Right renal cortex interstitium (tissue), 3 donors: ENCODE measurements around the gene CACNG5. TPM values are rescaled to one million over a fixed set of nuclear protein-coding genes. Genes with fewer than 3 reads are reported as not detected.

Source experiments
- DNase-seq, 3 donors: peaks; one replicate each; pipeline ENCODE4 v3.0.0-alpha.2; 2013; ENCODE audit warnings: low read depth in 3 of 3, low spot score in 2 of 3
- polyA plus RNA-seq, 3 donors: library from polyadenylated mRNA; unstranded; fragments of 120-200 nt; gene quantifications; one replicate each; pipeline ENCODE4 v1.2.1, GENCODE V29; 2013; ENCODE audit not compliant: insufficient read length in 3 of 3

The CACNG5 gene, protein sequence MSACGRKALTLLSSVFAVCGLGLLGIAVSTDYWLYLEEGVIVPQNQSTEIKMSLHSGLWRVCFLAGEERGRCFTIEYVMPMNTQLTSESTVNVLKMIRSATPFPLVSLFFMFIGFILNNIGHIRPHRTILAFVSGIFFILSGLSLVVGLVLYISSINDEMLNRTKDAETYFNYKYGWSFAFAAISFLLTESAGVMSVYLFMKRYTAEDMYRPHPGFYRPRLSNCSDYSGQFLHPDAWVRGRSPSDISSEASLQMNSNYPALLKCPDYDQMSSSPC
- 1 to 10 TPM; 2.1 to 3.4 (median 3.1) TPM for polyA plus RNA-seq

DNA sequence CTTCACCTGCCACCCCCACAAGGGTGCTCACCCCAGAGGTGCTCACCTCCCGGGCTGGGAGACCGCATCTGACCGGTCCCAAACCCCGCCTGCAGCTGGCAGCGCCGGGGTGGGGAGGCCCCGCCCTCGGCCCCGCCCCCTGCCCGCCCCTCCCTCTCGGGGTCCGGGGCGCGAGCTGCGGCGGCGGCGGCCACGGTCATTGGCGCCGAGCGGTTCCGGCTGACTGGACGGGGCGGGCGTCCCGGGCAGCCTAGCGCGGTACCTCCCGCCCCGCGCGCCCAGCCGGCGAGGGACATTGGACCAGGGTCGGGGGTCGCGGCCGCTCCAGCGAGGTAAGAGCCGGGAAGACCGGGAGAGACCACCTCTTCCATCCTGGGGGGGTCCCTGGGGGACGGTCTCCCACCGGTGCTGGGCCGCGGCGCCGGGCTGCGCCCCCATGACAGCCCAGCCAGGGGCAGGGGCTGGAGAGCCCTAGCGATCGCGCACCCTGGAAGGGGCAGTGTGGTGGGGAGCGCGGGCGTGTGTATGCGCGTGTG is at the start of gene CACNG5:
Gene CACNG5 (plus strand): TSS at position 199 of the 536 bp plus-strand sequence. CDS start 42,216 bp downstream, outside the sequence.
- DNase-seq, result peak in 2 of 3 donors; percentile 17 to 43

DNA sequence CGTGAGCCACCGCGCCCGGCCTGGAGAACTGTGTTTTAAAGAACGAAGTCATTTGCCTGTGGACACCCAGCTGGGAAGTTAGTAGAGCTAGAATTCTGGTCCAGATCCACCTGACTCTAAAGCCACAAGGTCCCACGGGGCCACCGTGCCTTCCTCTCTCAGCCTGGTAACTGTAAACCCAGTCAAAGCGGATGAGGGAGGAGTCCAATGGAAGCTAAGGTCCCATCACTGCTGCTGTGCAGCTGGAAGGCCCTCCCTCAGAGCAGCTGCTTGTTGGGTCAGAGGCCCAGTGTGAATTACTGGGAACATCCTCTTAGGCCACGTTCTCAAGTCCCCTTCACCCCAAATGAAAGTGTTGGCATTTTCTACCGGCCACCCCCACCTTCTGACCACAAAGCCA is 48.8 kb upstream of the CACNG5 start:
- no peak for DNase-seq

DNA sequence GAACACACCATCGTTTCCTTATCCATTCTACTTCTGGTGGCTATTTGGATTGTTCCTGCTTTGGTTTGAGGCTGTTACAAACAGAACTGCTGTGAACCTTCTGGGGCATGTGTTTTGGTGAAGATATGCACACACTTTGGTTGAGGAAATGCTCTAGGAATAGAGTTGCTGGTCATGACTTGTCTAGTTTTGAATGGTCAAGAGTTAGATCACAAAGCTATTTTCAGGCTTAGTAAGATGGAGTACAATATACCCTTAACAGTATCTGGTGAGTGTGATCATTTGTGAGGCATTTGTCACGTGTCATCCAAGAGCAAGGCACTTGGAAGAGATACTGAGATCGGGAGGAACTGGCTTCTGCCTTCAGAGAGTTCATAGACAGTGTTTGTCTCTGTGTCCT is 47.0 kb upstream of the CACNG5 start:
- DNase-seq, result no peak

DNA sequence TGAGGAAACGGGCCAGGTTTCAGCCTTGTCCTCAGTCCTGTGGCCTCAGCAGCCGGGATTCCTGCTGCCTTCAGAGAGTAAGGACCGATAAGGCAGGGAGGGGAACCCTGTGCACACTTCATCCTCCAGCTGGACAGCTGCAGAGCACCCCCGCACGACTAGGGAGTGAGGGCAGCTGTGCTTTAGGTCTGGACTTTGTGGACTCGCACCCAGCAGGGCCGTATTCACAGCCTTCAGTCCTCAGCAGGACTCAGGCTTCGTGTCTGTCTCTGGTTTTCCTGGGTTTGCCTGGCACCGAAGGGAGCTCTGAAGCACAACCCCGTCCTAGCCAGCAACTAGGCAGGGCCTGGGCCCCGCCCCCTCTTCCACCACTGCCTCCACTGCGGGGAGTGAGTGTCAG is 45.8 kb upstream of the CACNG5 start:
- DNase-seq, result no peak

DNA sequence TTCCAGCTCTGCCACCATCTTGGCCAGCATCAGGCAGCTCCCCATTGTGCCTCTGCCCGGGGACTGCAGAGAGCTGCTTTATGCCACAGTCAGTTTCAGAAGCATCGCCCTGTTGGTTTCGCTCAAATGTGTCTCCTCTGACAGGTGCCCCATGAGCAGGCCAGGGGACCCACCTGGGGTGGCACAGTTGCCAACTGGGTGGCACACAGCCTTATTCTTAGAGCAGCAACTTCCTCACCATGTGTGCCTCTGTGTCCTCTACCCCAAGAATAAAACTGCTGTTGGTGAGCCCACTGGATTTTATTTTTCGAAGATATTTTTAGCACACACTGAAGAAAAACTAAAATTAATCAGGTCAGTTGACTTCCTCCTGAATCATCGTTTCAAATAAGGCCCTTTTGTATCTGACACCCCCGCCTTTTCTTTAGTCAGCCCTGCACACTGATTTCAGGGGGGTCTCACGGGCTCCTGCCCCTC is 44.9 kb upstream of the CACNG5 start:
- no peak for DNase-seq

DNA sequence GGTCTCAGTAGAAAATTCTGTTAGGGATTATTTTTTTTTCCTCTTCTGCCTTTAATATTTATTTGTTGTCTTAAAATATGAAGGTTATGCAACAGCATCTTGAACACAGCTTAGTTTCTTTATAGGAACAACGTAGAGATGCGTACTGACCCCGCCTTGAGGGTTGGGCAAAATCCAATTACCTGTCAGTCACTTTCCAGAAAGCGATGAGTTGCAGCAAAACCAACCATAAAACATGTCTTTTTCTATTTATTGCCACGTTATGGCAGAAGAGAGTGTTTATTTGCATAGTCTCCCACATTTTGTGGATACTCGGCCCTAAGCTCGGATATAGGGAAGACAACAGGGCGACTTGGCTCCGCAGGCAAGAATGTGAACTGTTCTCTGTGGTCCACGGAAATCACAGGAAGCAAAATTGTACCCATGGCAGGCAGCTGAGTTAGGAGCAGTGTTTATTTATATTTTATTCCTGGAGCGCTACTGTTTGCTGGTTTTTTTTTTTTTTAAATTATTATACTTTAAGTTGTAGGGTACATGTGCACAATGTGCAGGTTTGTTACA is 44.3 kb upstream of the CACNG5 start:
- DNase-seq, result no peak

DNA sequence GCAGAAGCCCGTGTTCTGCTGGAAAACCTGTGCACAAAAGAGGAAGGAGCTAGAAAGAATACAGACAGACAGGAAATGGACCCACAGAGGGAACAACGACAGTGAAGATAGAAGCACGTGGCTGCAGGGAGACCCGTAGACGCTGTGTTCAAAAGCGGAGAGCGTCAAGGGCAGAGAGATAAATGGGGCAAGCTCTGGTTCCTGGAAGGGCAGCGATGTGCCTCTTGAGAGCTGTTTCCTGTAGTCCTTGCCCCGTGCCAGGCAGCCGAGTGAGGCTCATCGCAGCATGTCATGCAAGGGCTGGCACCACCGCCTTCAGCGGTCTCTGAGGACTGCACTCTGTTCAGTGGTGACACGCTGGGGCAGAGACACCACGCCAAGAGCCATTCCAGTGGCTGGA is 43.6 kb upstream of the CACNG5 start:
- no peak for DNase-seq

DNA sequence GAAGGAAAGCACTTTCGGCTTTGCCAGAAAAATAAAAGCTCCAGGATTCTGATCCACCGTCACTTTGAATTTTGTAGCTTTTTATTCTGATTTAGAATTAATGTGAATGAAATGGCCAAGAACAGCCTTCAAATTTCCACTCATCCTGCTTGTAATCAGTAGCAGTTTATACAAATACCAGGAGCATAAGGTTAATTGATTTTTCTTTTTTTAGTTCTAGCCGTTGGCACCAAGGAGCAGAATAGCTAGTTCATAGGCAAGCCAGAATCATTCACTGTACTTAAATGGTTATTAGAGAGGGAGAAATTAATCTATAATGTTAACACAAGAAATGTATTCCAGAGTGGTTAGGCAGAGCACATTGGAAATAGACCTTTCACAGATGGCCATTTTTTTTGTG is 41.1 kb upstream of the CACNG5 start:
- DNase-seq, result no peak

DNA sequence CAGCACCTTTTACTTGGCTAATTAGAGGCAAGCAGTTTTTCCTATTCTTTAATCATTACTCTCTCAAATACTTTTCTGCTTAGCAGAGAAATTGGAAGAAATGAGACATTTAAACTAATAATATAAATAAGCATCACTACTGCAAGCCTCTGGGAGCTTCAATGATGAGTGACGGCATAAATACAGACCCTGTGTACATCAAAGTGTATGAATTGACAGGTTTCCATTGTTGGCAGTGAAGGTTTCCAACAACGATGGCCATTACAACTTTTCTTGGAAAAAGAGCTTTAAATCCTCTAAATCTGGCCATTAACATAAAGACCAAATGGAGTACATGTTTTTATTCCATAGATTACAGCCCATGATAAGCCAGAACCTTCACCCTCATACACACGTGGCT is 39.4 kb upstream of the CACNG5 start:
- no peak for DNase-seq

DNA sequence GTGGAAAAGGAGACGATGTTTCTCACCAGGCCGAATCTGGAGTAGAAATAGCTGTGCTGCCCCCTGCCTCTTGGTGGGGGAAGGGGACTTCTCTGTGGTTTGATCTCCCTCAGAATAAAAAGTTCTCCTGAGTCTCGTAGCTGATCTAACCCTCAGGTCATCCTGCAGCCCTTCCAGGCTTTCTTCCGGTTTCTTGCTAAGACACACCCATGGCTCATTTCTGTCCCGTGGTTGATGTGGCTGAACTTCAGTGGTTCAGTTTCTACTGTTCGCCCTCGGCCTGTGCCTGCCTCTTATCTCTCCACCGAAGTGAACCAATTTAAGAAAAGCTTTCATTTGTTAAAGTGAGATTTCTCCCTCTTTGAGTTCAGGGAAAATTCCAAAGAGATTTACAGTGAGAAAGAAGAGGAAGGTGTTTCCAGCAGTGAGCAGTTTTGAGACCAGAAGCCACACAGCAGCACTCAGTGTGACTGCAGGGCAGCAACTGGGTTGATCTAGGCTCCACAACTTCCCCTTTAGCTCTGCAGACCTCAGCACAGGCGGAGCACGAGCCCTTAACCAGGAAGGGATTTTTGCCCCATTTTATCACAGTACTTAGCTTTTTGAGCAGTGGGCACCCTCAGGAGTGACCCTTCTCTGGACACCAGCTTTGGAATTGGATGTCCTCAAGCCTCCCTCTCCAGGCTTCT is 34.9 kb upstream of the CACNG5 start:
- no peak for DNase-seq

DNA sequence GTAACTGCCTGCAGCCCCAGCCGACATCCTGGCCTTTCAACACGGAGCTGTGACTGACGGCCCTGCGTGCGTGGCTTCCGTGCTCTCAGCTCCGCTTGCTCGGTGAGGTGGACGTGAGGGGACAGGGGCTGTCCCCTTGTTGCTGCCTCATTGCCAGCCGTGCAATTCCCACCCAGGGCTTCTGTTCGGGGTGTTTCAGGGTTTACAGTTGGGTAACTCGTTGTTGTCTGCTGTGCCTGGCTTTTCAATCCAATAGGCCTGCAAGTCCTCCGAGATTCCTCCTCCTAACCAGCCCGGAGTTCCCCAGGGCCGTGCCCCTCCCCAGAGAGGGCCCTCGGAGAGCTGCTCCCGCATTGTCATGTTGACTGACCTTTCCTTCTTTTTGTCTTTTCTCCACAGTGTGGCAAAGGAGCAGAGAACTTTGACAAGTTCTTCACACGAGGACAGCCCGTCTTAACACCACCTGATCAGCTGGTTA is 31.4 kb upstream of the CACNG5 start:
- no peak for DNase-seq

DNA sequence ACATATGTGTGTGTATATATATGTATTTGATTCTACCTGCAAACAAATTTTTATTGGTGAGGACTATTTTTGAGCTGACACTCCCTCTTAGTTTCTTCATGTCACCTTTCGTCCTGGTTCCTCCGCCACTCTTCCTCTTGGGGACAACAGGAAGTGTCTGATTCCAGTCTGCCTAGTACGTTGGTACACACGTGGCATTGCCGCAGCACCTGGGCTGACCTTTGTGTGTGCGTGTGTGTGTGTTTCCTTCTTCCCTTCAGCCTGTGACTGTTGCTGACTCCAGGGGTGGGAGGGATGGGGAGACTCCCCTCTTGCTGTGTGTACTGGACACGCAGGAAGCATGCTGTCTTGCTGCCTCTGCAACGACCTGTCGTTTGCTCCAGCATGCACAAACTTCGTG is 29.4 kb upstream of the CACNG5 start:
- no peak for DNase-seq

DNA sequence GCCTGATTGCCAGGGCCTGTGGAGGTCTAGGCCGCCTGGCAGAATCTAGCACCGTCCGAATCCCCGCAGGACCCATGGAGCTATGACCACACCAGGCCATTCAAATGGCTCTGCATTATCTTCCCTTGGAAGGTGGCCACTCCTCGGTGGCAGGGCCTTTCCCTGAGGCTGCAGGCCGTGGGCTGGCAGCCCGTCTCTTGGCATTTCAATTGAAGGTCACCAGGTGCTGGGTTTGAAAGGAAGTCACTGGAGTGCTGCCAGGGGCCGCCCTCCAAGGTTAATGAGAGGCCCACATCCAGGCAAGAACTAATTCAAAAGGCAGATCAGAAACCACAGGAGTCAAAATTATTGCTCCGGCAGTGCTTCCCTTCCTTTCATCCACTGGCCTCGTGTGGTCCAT is 27.7 kb upstream of the CACNG5 start:
- DNase-seq, result no peak

DNA sequence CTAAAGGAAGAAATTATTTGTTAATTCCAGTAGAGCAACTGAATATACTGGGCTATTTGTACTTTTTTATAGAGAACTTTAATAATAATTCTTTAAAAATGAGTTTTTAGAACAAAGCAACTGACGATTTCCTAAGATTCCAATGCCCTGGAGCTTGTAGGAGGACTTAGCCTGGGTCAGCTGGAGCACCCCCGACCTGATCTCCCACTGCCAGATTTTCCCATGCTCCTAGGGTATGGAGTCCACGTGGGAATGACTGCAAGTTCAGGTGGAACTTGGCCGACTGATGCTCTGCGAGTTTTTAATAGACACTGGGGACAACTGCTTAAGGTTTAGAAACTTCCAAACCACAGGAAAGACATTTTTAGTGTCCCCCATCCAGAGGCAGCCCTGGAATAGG is 25.5 kb upstream of the CACNG5 start:
- DNase-seq, result no peak

DNA sequence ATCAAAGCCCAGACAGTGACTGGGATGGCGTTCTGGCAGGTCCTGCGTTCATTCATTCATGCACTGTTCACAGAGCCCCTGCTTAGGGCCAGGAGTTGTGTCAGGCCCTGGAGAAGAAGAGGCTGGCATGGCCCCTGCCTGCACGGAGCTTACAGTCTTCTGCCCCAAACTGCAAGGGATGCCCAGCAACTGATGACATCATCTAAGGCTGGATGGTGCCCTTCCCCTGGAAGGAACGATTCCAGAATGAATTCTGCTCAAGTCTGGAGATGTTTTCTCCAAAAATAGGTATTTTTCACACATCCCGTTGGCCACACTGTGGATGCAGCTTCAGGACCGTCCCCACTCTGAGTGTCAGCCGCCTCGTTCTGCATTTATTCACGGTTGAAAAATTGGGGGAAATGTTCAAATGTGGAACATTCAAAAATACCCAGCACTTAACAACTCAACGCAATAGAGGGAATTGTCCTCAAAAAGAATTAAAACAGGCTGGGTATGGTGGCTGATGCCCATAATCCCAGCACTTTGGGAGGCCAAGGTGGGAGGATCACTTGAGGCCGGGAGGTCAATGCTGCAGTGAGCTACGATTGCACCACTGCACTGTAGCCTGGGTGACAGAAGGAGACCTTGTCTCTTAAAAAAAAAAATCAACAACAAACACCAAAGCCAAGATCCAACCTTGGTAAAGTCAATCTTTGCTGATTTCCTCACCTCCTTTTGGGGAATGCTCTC is 23.8 kb upstream of the CACNG5 start:
- DNase-seq, result no peak

DNA sequence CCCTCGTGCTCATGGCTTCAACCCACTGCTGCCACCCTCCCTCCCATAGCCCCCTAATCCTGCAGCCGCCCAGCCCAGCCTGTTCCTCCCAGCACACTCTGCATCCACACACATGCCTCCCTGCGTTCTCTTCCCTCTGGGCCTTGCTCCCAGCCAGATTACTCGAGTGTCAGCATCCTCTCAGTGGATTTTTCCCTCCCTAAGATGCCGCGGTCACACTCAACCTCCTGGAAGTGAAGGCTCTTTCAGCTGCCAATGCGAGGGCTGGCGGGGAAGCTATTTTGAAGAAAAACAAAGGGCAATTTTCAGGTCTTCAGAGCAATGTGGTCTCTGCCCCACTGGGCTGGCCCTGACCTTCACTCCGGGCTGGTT is 23.2 kb upstream of the CACNG5 start:
- no peak for DNase-seq

DNA sequence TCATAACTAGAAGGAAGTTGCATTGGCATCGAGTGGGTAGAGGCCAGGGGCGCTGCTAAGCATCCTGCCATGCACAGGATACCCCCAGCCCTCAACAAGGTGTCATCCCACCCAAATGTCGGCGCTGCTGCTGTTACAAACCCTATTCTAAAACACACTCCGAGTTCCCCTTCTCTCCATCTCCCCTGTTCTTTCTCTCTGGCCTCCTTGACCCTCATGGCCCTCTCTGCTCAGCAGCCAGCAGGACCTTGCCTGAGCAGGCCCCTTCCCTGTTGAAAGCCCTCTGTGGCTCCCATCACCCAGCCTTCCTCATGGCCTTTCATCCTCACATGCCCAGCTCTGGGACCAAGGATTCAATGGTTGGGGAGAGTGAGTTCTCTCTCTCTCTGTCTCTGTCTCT is 22.3 kb upstream of the CACNG5 start:
- no peak for DNase-seq

DNA sequence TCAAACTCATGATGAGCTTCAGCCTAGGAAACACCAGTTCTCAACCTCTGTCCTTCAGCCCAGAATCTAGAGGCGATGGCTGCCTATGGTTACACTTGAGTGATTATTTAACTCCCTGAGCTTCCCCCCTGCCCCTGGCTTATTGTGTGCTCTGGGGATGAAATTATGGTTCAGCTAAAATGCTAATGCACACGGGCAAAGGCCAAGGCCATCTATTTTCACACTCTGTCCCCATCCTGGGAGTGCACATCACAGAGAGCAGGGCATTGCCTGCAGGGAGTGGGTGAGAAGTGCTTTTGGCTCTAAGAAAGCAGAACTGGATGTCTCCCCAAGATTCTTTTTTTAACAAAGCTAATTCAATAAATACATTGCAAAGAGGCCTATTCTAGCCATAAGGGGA is 21.6 kb upstream of the CACNG5 start:
- DNase-seq, result no peak

DNA sequence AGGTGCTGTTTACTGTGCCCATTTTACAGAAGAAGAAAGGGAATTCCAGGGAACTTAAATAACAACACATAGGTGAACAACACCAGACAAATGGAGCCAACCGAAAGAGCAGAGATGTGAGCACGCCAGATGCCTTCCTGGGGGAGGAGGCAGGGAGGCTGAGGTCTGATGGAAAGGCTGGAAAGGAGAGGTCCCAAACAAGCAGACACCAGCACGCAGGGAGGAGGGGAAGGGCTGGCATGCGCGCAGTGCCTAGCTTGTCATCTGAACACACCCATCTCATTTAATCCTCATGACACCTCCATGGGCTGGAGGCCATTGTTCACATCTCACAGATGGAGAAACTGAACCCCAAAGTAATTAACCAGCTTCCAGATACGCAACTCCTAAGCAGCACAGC is 20.9 kb upstream of the CACNG5 start:
- DNase-seq, result no peak

DNA sequence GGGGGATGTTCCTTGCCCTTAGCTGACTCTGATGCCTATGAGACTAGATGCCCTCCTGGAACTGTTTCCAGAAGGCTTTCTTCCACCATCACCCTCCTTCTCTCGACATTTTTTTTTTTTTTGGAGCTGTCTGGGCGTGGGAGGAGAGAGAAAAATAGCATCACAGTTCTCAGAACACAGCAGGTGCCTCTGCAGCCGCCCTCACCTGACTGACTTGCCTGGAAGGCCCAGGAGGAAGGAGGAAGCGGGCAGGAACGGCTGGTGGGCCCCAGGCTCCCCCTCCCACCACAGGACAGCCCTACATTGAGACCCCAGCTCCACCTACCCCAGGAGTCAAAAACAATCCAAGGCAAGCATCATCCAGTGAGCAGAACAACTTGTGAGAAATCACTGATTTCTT is 20.3 kb upstream of the CACNG5 start:
- DNase-seq, result no peak

DNA sequence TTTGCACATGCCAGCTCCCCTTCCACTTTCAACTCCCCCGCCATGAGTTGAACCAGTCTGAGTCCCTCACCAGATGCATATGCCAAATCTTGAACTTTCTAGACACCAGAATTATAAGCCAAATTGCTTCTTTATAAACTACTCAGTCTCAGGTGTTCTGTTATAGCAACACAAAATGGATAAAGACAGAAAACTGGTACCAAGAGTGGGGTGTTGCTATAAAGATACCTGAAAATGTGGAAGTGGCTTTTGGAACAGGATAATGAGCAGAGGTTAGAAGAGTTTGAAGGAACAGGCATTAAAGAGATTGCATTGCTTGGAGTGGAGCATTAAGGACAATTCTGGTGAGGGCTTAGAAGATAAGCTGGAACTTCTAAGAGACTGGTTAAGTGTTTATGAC is 17.2 kb upstream of the CACNG5 start:
- no peak for DNase-seq
